Esophagus muscularis mucosa (tissue), 3 donors: ENCODE results near the gene TTLL5.

Experiments used
- POLR2A ChIP-seq: fragments of 450-650 bp; IDR thresholded peaks from one replicate; pipeline ENCODE4 v1.6.1; 2017; ENCODE audit warnings: antibody characterized with exemption, moderate library complexity, mild to moderate bottlenecking, low read depth
- POLR2AphosphoS5 ChIP-seq, 2 donors: sonication (generic); formaldehyde crosslinking; IDR thresholded peaks; one replicate each; pipeline ENCODE4 v1.6.1; 2017; ENCODE audit warnings: antibody characterized with exemption in 2 of 2
- TF ChIP-seq, protein P1 (sequence below), 3 experiments: fragments of 200-600 bp in 2 of 3; fragments of 450-650 bp in 1 of 3; sonication (generic) in 2 of 3; IDR thresholded peaks; one replicate each; pipeline ENCODE4 v1.5.1; 2017 to 2019; ENCODE audit warnings: antibody characterized with exemption in 3 of 3, mild to moderate bottlenecking in 2 of 3, moderate library complexity in 1 of 3

DNA sequence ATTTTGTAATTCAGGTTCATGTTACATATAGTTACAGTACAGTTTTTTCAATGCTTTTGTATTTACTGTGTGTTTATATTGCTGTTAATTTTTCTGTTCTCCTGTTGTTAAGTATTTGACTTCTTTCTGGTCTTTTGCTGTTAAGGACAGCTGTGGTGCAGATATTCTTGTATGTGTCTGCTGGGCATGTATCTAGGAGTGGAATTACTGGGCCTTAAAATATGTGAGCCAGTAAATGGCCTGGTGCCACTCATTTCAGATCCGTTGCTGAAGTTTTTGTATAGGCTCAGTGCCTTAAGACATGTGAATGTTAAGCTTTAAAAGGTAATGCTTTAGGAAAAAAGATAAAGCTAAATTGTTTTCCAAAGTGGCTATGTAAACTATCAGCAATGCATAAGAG lies 87.3 kb downstream of the TTLL5 start:
- TF ChIP-seq, protein P1, sequence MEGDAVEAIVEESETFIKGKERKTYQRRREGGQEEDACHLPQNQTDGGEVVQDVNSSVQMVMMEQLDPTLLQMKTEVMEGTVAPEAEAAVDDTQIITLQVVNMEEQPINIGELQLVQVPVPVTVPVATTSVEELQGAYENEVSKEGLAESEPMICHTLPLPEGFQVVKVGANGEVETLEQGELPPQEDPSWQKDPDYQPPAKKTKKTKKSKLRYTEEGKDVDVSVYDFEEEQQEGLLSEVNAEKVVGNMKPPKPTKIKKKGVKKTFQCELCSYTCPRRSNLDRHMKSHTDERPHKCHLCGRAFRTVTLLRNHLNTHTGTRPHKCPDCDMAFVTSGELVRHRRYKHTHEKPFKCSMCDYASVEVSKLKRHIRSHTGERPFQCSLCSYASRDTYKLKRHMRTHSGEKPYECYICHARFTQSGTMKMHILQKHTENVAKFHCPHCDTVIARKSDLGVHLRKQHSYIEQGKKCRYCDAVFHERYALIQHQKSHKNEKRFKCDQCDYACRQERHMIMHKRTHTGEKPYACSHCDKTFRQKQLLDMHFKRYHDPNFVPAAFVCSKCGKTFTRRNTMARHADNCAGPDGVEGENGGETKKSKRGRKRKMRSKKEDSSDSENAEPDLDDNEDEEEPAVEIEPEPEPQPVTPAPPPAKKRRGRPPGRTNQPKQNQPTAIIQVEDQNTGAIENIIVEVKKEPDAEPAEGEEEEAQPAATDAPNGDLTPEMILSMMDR (IDR thresholded peaks at IDR 0.05), result no peak
- no peak for TF ChIP-seq POLR2A
- no peak for TF ChIP-seq POLR2AphosphoS5 (IDR thresholded peaks at IDR 0.05)
